Embryonic facial prominence (tissue), 1 donor: ENCODE results near the gene BLOC1S5.
"Not testable (repeated sequence)": the region's sequence is repeated elsewhere in the genome, so short reads cannot be mapped to it uniquely, and the experiment has no call there.

Experiments used
- DNase-seq: peaks from one replicate; pipeline ENCODE4 v3.0.0-alpha.2; 2016; ENCODE audit errors: extremely low spot score

The BLOC1S5 gene

DNA sequence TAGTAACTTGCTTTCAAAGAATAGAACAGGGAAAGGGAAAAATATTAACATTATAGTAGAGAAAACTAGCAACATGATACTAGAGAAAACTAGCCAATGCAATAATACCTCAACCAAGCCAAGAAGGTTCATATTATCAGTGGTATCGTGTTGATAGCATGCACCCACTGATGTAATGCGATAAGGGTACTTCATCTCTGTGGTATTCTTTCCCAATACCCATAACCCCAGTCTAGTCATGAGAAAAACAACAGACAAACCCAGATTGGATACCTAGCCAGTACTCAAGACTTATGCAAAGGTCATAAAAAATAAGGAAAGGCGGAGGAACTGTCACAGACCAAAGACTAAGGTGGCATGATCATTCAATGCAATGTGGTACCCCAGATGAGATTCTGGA, 21.0 kb downstream of the BLOC1S5 start:
- no peak for DNase-seq

DNA sequence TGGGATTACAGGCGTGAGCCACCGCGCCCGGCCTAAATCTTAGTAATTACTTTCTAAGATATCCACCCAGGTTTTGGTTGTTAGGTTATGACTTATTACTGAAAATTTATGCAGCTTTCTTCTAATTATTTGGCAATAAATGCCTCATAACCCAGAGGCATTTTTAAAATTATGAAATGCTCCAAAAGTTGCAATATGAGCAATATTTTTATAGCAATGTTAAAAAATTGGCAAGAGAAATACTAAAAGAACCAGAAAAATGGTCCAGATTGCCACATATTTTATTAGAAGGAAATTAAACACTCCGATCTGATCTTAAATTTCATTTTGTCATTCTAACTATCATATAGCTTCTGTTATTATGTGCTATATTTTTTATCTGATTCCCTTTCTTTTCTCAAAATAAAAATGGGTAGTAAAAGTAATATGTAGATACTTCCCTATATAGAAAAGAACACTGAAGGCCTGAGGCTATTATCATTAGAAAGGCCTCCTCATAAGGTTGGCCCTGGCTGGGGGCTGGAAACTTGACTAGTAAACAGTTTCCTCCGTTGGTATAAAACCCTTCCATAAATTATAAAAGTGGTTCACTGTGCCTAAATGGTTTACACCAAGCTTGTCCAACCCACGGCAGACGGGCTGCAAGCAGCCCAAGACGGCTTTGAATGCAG, 22.1 kb downstream of the BLOC1S5 start:
- no peak for DNase-seq

DNA sequence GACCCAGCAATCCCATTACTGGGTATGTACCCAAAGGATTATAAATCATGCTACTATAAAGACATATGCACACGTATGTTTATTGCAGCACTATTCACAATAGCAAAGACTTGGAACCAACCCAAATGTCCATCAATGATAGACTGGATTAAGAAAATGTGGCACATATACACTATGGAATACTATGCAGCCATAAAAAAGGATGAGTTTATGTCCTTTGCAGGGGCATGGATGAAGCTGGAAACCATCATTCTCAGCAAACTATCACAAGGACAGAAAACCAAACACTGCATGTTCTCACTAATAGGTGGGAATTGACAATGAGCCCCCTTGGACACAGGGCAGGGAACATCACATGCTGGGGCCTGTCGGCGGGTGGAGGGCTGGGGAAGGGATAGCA, 30.1 kb downstream of the BLOC1S5 start:
- DNase-seq, result not testable (repeated sequence)

DNA sequence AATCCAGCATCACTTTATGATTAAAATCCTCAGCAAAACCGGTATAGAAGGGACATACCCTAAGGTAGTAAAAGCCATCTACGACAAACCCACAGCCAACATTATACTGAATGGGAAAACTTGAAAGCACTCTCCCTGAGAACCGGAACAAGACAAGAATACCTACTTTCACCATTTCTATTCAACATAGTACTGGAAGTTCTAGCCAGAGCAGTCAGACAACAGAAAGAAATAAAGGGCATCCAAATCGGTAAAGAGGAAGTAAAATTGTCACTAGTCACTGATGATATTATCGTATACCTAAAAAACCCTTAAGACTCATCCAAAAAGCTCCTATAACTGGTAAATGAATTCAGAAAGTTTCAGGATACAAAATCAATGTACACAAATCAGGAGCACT, 33.3 kb downstream of the BLOC1S5 start:
- DNase-seq, result no peak

DNA sequence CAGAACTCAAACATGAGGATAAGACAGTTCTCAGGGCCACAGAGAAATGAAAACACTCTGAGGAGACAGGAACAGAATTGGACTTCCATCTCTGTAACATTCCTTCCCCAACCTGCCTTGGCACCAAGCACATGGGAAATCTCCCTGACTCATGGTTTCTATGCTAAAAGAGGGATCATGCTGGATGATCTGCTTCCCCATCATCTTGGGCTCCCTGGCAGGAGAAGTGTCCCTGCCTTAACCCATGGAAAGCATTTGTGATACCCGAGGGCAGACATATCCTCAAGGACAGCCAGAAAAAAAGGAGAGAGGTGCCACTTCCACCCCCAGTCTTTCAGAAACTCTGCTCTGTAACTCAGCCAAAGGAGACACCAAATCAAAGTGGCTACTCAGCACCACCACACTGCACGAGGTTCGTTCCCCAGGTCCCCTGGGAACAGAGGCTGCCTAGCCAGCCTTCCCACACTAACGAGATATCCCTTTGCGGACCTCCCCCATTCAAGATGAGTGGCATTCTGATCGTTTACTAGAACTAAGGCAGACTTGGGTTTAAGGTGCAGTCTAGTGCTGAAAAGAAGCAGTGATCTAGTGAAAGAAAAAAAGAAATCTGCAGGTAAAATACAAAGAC, 34.8 kb downstream of the BLOC1S5 start:
- DNase-seq, result no peak

DNA sequence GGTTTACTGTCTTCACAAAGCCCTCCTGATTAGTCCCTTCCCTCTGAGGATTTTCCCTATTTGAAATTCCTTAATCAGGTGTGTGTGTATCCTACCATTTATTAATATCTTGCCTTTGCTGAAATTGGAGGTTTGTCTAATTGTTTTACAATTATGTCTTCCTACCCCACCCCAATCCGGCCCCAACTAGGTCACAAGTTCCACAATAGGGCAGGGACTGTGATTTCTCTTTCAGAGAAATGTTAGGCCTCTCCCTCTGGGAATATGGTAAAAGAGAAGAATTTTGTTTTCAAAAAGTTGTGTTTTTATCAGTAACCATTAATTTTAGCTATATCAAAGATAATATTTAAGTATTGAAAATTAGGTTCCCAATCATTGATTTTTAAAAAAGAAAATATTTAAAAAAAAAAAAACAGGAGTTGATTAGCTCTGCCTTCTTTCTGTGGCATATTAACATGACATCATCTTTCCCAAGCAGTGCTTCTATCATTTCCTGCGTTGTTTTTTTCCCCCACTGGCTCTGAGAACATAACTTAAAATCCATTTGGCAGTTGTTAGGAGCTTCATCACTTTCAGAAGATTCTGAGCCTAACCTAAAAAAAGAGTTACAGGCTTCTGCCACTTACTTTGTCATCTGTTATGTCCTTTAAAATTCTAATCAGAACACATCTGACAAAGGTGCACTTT, 36.1 kb downstream of the BLOC1S5 start:
- DNase-seq, result no peak

DNA sequence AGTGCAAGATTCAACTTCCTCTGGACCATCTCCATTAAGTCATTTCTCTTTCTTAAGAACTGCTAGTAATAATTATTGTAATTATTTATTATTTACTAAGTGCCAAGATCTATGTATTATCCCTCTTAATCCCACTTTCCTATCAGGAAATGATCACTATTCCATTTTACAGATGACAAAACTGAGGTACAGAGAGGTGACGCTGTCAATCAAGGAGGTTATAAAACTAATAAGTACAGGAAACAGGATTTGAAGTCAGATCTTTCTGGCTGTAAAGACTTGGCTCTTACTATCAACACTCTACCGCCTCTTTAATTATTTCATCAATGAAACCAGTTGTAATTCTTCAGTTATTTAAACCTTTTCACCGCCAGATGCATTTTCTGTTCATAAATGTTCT, 37.4 kb downstream of the BLOC1S5 start:
- DNase-seq, result no peak

DNA sequence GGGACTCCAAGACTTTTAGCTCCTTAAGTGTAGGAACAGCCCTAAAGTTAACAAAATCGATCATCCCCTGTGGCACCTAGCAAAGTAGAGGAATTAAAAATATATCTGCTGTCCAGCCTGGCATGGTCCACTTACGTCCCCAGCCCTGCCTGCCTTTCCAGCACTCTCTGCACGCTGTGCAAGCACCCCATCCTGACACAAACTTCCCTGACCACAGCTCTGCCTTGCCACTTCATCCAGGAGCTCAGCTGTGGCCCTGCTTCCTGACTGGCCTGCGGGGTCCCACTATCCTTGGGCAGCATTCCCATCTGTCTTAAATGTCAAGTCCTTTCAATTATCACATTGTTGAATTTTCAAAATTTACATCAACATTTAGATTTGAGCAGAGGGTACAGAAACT, 39.0 kb downstream of the BLOC1S5 start:
- DNase-seq, result no peak

DNA sequence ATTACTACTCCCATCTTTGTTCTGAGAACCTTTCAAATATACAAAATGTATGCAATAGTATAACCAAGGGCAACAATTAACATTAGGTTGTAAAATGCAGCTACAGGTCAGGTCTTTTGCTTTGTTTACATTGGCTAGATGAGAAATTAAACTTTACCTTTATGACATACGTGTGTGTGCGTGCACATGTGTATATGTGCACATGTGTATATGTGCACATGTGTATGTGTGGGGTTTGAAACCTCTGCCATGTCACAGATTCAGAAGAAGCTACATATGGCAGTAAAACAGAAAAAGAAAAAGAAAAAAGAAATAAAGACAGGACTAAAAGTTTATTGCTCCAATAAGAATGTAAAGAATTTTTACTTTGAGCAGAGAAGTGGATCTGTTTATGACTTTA, 40.6 kb downstream of the BLOC1S5 start:
- no peak for DNase-seq

DNA sequence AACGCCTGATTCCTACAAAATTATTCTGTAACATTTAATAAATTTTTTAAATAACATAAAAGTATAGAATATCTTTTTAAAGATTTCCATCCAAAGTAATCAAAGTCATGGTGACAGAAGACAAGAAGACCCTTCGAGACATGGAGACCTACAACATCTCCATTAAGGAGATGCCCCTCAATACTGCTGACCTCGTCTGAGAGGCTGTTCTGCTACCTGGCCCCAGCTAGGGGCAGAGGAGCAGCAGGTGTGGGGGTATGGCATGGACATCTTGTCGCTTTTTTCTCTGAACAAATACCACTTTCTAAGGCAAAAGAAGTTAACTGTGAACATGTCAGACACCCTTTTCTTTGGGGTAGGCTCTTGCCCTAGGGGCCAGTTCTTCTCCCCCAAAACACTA, 44.1 kb downstream of the BLOC1S5 start:
- DNase-seq, result no peak

DNA sequence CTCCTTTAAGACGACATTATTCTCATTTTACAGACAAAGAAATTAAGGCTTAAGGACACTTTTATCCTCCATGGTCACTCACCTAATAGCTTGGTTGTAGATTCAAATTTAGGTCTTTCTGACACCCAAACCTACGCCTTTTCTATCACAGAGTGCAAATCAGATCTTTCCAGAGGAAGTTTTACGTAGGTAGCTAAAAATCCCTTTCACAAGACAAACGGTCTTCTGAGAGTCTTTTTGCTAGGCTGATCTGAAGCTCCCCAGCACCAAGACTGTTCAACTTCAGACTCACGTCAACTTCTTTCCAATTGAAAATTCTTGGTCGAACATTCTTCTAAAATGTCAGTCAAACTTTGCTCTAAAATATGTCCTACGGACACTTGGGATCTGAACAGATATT, 46.5 kb downstream of the BLOC1S5 start:
- DNase-seq, result no peak

DNA sequence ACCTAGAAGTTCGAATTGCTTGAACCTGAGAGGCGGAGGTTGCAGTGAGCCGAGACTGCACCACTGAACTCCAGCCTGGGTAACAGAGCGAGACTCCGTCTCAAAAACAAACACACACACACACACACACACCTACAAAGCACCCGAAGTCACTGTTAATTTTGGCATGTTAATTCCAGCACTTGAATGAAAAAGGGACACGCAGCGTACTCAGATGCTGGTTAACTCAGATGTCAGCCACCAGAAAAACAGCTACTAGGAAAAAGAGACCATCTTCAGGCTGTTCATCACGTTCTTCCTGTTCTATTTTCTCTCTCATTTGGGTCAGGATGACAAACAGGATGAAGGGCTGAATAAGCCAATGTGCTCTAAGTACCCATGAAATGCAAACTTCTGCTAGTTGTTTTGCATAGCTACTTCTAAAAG, 46.9 kb downstream of the BLOC1S5 start:
- DNase-seq, result no peak

DNA sequence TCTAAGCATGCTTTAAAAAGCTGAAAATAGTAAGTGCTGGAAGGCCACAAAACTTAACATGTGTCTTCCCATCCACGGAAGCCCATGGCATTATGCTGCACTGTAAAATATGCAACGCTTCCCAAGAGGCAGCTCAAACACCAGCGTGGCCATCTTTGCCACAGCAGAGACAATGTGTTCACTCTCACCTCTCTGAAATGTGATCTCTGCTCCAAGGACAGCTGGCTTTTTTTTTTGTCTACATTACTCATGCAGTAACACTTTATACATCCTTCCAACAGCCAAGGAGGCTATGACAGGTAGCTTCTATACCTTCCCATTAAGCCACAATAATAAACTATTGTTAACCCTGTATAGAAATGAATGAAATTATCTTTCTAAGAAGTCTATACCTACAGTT, 49.2 kb downstream of the BLOC1S5 start:
- DNase-seq, result no peak

DNA sequence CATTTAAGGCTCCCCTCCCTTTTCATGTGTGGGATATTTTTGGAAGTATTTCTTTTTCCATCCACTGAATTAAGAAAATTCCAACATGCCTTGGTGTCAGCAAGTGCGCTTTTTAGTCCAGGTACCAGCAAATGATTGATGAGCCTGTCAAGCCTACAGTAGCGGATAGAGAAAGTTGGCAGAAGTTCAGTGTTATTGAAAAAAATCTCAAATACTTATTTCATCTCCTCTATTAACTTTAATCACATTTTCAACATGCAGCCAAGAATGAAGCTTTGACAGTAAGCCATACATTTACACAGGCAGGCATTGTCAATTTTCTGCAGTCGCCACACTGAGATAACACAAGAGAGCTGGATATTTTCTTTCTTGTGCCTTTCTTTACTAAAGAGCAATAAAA, 50.4 kb downstream of the BLOC1S5 start:
- DNase-seq, result no peak

DNA sequence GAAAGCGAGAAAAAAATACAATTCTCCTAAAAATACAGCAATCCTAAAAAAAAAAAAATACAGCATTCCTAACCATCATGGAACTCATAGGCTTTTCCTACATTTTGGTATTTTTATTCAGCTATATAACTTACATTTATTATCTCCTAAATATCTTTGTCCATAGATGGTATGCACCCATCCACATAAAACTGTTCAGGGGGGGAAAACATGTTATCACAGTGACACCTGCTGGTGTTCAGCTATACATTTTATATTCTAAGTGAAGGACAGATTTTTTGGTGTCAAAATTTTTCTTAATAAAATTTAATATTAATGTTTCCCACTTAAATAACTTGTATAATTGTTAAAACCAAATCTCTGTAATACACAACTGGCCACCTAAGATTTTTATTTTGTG, 58.0 kb downstream of the BLOC1S5 start:
- no peak for DNase-seq

DNA sequence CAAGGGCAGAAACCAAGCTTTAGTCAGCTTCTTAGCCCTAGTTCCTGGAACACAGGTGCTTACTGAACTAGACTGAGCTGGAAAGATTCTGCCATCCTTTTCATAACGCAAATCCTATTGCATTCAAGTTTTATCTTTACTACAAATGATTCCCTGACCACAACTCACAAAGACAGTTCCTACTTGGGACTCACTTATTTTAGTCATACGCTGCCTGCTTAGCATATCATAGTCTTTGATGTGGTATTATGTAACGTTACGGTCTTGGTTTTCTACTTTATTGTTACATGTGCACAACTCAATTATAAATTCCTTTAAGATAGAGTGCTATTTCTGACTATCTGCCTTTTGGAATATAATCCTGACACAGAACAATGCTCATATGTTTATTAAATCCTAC, 59.1 kb downstream of the BLOC1S5 start:
- no peak for DNase-seq

DNA sequence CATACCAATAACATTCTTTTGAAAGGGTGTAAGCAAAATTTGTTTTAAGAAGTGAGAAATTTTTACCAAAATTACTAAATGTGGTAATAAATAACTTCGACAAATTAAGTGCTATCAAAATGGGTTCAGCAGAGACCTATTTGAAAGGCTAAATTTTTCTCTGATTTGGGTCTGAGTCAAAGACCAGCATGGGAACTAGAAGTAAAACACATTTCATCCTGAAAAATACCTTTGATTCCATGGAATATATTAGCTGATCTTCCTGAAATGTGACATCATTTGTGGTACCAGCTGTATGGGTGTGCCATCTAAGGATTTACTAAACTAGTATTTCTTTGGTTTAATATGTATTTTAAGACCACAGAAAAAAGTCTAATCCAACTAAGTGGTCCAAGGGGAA, 63.6 kb downstream of the BLOC1S5 start:
- no peak for DNase-seq

DNA sequence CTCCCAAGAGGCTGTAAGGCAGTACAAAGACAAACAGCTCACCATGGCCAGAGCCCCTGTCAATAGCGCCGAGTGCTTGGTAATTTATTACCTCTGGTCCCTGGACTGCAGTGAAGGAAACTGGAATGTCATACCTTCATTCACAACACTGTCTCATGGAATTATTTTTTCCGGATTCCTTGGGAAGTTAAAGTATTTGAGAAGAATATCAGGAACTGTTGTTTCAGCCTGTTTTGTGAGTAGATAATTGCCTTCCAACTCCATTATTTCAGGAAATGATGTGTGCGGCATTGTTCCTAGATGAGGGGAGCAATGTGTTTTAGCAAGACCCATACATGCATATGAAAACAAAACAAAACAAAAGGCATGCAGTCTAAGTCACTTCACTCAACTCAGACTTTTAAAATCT, 64.0 kb downstream of the BLOC1S5 start:
- DNase-seq, result no peak

DNA sequence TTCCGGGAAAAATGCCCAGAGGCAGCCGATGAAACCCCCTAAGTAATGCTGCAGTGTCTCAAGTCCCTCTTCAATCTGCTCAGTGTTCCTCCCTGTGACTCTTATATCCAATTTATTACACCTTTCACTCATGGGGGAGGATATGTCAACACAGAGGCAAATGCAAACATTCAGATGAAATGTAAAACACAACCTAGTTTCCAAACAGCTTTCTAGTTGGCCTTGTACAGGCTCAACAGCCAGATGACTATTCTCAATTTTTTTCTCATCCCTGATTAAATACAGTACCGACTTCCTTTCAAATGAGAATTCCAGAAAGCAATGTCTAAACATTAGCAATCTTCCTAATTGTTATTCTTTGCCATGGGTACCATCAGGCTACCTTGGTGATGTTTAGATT, 65.0 kb downstream of the BLOC1S5 start:
- DNase-seq, result no peak

DNA sequence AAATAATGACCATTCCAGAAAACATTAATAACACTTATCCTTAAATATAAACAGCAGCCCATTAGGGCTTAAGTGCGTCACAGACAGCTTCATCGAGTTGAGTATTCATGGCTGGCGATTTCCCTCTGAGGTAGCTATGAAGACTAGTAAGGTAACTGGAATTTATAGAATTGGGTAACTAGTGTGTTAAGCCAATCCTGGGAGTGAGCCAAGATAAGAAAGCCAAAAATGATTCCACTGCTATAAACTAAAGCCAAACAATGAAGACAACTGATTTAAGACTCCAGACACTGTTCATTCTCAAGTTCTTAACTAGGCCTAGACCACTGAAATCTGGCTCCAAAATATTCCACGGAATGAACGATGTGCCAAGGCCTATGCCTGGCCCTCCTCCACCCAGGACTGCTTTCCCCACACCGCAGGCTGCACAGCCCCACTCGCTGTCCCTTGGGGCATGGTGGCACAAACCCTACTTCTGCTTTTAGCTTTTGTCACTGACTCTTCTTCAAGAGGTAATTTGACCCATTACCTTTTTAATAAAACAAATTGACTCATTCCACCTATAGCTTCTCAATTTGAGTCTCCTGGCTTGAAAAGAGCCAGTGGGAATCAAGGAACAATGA, 66.0 kb downstream of the BLOC1S5 start:
- DNase-seq, result no peak

DNA sequence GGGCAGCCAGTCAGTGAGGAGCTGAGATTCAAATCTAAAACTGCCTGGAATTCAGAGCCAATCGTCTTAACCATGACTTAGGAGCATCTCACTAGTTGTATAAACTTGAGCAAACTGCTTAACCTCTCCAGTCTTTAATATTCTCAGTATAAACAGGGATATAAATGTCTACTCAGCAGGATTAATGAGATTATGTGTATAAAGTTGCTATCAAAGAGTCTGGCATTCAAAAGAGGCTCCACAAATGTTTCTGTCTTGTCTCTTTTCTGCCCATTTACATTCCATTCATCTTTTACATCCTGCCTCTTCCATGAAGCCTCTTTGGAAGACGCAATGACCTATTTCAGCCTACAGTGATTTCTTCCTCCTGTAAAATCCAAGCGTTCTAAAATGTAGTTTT, 66.9 kb downstream of the BLOC1S5 start:
- no peak for DNase-seq

DNA sequence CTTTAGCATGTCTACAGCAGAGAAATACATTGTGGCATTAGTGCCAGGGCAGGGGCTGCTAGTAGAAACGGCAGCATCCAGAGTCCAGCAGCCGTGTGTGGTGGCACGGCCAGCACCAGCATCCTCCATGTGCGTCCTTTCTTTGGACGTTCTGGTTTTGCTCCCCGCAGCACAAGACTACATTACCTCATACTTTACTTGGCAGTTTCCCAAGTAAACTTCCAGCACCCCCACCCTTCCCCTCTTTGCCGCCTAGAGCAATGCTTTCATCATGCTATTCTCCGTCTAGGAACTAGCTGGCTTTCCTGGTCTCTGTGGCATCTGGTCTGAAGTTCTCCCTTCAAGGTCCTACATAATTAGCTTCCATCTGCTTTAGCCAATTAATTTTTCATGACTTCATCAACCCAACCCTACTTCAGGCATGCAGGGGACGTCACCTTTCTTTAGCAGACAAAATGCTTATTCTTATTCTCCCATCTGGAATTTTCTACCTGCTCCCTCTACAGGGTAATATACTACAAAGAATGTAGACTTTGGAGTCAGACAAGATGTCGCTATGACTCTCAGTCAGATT, 67.6 kb downstream of the BLOC1S5 start:
- peak; percentile 46 for DNase-seq

DNA sequence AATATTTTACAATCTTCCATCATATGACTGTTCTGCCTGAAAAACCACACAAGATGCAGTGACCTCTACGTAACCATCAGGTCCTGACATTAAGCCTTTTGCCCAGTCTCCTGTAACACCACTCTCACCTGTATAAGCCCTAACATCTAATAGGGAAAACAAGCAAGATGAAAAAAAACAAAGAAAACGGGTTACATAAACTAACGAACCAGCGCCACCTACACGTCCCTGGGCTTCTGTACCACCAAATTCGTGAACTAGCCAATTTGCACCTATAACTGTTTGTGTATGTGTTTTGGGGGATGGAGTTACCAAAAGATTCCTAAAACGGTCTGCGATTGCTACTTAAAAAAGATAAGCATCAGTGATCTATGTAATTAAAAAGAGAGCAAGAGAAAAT, 70.2 kb downstream of the BLOC1S5 start:
- no peak for DNase-seq
